ENCODE results near the gene CNPY1.

- no peak for TF ChIP-seq EZH2 (IDR thresholded peaks at IDR 0.05; ENCODE audit: insufficient read depth, poor library complexity, severe bottlenecking)
- no peak for TF ChIP-seq EZH2phosphoT487 (IDR thresholded peaks at IDR 0.05; ENCODE audit: insufficient read depth, low read depth)
These were observed 5.6 kb upstream of the CNPY1 start for GRCh38 chr7:155551785-155552611.
